Measurements from ENCODE around the gene HOXA3. TPM values are rescaled to one million over a fixed set of nuclear protein-coding genes. Genes with fewer than 3 reads are reported as not detected.

The HOXA3 gene
- polyA plus RNA-seq, 4 donors = 36.3 to 53.5 (median 51.6) TPM

GRCh38 chr7:27095897-27096767 lies 56.3 kb downstream of the HOXA3 start, which contains the start of gene HOXA1:
HOXA1 (minus strand) TSS chr7:27096000; CDS start chr7:27095912, 88 bp downstream.
- DNase-seq (ENCODE audit: low read depth in 4 of 4, low spot score in 2 of 4) = peak in 2 of 4 donors; percentile 82 to 88

GRCh38 chr7:27095050-27095896 lies 57.1 kb downstream of the HOXA3 start:
- DNase-seq (ENCODE audit: low read depth in 4 of 4, low spot score in 2 of 4) = peak in 2 of 4 donors; percentile 37 to 43

GRCh38 chr7:27094304-27095049 lies 57.9 kb downstream of the HOXA3 start:
- DNase-seq (ENCODE audit: low read depth in 4 of 4, low spot score in 2 of 4) = no peak

GRCh38 chr7:27093184-27093895 lies 59.0 kb downstream of the HOXA3 start:
- DNase-seq (ENCODE audit: low read depth in 4 of 4, low spot score in 2 of 4) = no peak

- DNase-seq (ENCODE audit: low read depth in 4 of 4, low spot score in 2 of 4) = peak in 1 of 4 donors; percentile 39
Observed at GRCh38 chr7:27092819-27093110, 59.6 kb downstream of the HOXA3 start.

GRCh38 chr7:27091941-27092818 lies 60.2 kb downstream of the HOXA3 start:
- peak in 2 of 4 donors; percentile 57 to 76 for DNase-seq (ENCODE audit: low read depth in 4 of 4, low spot score in 2 of 4)

- DNase-seq (ENCODE audit: low read depth in 4 of 4, low spot score in 2 of 4) = no peak
Observed at GRCh38 chr7:27091105-27091504, 61.3 kb downstream of the HOXA3 start.

GRCh38 chr7:27088002-27088922 lies 64.1 kb downstream of the HOXA3 start:
- peak in 1 of 4 donors; percentile 29 for DNase-seq (ENCODE audit: low read depth in 4 of 4, low spot score in 2 of 4)

GRCh38 chr7:27083646-27084045 lies 68.7 kb downstream of the HOXA3 start:
- no peak for DNase-seq (ENCODE audit: low read depth in 4 of 4, low spot score in 2 of 4)

GRCh38 chr7:27082171-27082570 lies 70.2 kb downstream of the HOXA3 start:
- no peak for DNase-seq (ENCODE audit: low read depth in 4 of 4, low spot score in 2 of 4)

- no peak for DNase-seq (ENCODE audit: low read depth in 4 of 4, low spot score in 2 of 4)
Observed at GRCh38 chr7:27080844-27081436, 71.4 kb downstream of the HOXA3 start.

GRCh38 chr7:27079234-27079975 lies 73.0 kb downstream of the HOXA3 start:
- DNase-seq (ENCODE audit: low read depth in 4 of 4, low spot score in 2 of 4) = no peak

GRCh38 chr7:27078616-27079233 lies 73.7 kb downstream of the HOXA3 start:
- DNase-seq (ENCODE audit: low read depth in 4 of 4, low spot score in 2 of 4) = no peak

GRCh38 chr7:27073076-27073475 lies 79.3 kb downstream of the HOXA3 start:
- no peak for DNase-seq (ENCODE audit: low read depth in 4 of 4, low spot score in 2 of 4)

- DNase-seq (ENCODE audit: low read depth in 4 of 4, low spot score in 2 of 4) = no peak
Observed at GRCh38 chr7:27071622-27072390, 80.6 kb downstream of the HOXA3 start.

GRCh38 chr7:27068259-27068658 lies 84.1 kb downstream of the HOXA3 start:
- DNase-seq (ENCODE audit: low read depth in 4 of 4, low spot score in 2 of 4) = no peak
